NCI-H2227 (cell line): ENCODE results near the gene COX4I2.

Source experiments
- DNase-seq: peaks from one replicate; lab custom pipeline; 2025; ENCODE audit not compliant: unreplicated experiment; lab: John Stamatoyannopoulos, UW

COX4I2 gene

GRCh38 chr20:31693402-31693801 lies 55.7 kb downstream of the COX4I2 start:
- DNase-seq, result no peak

- peak; percentile 29 for DNase-seq
These were observed 56.4 kb downstream of the COX4I2 start for GRCh38 chr20:31693987-31694661.
